D721Med (cell line): ENCODE results near the gene BCAS2.

ENCODE experiments used
- DNase-seq: peaks from one replicate; pipeline ENCODE4 v3.0.0; 2011; ENCODE audit warnings: low spot score; ENCODE audit not compliant: insufficient read length
- FAIRE-seq: peaks from 2 replicates; lab custom pipeline; 2011; peaks lifted over from hg19 to GRCh38; lab: Jason Lieb, UNC
- CTCF ChIP-seq: IDR thresholded peaks from 2 replicates; pipeline ENCODE4 v1.5.1; 2012; ENCODE audit warnings: mild to moderate bottlenecking, control low read depth; ENCODE audit not compliant: insufficient read depth; ENCODE audit errors: missing control alignments

The BCAS2 gene

GRCh38 chr1:114535401-114535800 lies 46.0 kb downstream of the BCAS2 start:
- no peak for TF ChIP-seq CTCF
- no peak for DNase-seq
- FAIRE-seq, result no peak

GRCh38 chr1:114531094-114531493 lies 50.3 kb downstream of the BCAS2 start:
- DNase-seq (no peak), FAIRE-seq (no peak)
- TF ChIP-seq CTCF, result no peak

- no peak for FAIRE-seq
- no peak for TF ChIP-seq CTCF
- DNase-seq, result no peak
Observed at GRCh38 chr1:114530224-114530623, 51.2 kb downstream of the BCAS2 start.

- TF ChIP-seq CTCF, result no peak
- no peak for FAIRE-seq
- DNase-seq, result no peak
Observed at GRCh38 chr1:114524944-114525343, 56.5 kb downstream of the BCAS2 start.

GRCh38 chr1:114522264-114522575 lies 59.2 kb downstream of the BCAS2 start:
- FAIRE-seq (no peak), DNase-seq (no peak)
- no peak for TF ChIP-seq CTCF

GRCh38 chr1:114521396-114522263 lies 59.8 kb downstream of the BCAS2 start:
- FAIRE-seq, result no peak

More at GRCh38 chr1:114521396-114522263, 59.8 kb downstream of the BCAS2 start:
- TF ChIP-seq CTCF, result no peak
- no peak for DNase-seq
